Muscle layer of duodenum (tissue), 2 donors: ENCODE data around the gene KRT73.

Experiments used
- H3K27ac ChIP-seq: one replicate; pipeline ENCODE4 v1.7.0; 2013; ENCODE audit warnings: mild to moderate bottlenecking, low read length
- H3K27me3 ChIP-seq: one replicate; pipeline ENCODE4 v1.7.0; 2013; ENCODE audit warnings: low read depth, mild to moderate bottlenecking, control low read depth, low read length
- H3K36me3 ChIP-seq, 2 donors: one replicate each; pipeline ENCODE4 v1.7.0; 2013; ENCODE audit warnings: low read length in 2 of 2, control low read depth in 1 of 2, mild to moderate bottlenecking in 1 of 2; ENCODE audit not compliant: insufficient read depth in 2 of 2, control insufficient read depth in 1 of 2
- H3K4me1 ChIP-seq, 2 donors: one replicate each; pipeline ENCODE4 v1.7.0; 2013; ENCODE audit warnings: low read length in 2 of 2, mild to moderate bottlenecking in 2 of 2, control low read depth in 1 of 2, moderate library complexity in 1 of 2; ENCODE audit not compliant: insufficient read depth in 2 of 2, control insufficient read depth in 1 of 2
- H3K4me3 ChIP-seq, 2 donors: one replicate each; pipeline ENCODE4 v1.7.0; 2013; ENCODE audit warnings: low read length in 2 of 2, low read depth in 1 of 2, mild to moderate bottlenecking in 1 of 2
- H3K9me3 ChIP-seq, 2 donors: one replicate each; pipeline ENCODE4 v1.7.0; 2013; ENCODE audit warnings: low read length in 2 of 2, control low read depth in 1 of 2, mild to moderate bottlenecking in 1 of 2; ENCODE audit not compliant: control insufficient read depth in 1 of 2
- donor health status: healthy.

Gene KRT73

DNA sequence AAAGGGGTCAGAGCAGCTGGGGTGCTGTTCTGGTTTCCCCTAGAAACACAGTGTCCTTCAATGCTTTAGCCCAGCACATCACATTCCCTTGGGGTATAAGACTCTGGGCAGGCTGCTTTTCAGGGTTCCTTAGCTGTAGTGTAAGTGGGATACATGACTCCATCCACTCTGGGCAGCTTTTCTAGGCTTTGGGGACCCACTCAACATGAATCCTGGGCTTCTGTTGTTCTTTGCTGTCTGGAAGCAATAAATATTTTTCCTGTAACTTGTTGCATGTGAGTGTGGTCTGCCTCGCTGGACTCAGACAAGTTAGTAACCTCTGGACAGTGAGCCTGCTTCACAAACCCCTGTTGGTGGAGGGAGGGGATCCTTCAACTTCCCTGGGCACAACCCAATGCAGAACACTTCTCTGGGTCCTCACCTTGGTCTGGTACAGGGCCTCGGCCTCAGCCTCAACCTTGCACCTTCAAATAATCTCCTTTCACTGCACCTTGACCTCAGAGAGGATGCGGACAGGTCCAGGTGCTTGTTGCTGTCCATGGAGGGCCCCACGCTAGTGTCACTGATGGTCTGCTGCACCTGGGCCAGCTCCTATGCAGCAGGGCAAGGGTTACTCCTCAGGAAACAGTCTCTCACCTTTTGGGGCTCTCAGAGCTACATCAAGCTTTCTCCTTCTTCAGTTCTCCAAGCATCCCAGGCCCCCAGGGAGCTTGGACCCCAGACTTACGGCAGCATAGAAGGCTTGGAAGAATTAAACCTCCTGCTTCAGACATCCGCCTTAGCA, 13.5 kb upstream of the KRT73 start:
- Histone ChIP-seq H3K36me3 (no peaks in the 10 kb centered on the region), H3K9me3 (no peaks in the 10 kb centered on the region), H3K4me3 (no peak overlapping the region), H3K27me3 (no peaks in the 10 kb centered on the region), H3K27ac (no peak overlapping the region), H3K4me1 (no peaks in the 10 kb centered on the region)

DNA sequence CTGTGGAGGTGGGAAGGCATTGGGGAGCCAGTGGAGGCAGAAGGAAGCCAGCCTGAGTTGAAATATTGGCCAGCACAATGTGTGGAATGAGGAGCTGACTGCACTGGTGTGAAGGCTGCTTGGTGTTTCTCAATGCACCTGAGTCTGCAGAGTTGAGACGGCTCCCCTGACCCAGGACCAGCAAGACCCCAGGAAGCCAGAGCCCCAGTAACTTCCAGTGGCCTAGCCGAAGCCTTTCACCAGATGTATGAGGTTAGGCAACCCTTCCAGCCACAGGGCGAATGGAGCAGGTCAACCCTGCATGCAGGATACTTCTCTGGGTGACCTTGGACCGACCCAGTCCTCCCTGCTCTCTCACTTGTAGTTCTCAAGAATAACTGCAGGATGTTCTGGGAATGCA, 12.9 kb upstream of the KRT73 start:
- H3K4me3 ChIP-seq = no peak overlapping the region
- H3K36me3 ChIP-seq = no peaks in the 10 kb centered on the region
- H3K27me3 ChIP-seq = no peaks in the 10 kb centered on the region
- no peaks in the 10 kb centered on the region for H3K9me3 ChIP-seq
- no peak overlapping the region for H3K27ac ChIP-seq
- H3K4me1 ChIP-seq = no peaks in the 10 kb centered on the region

DNA sequence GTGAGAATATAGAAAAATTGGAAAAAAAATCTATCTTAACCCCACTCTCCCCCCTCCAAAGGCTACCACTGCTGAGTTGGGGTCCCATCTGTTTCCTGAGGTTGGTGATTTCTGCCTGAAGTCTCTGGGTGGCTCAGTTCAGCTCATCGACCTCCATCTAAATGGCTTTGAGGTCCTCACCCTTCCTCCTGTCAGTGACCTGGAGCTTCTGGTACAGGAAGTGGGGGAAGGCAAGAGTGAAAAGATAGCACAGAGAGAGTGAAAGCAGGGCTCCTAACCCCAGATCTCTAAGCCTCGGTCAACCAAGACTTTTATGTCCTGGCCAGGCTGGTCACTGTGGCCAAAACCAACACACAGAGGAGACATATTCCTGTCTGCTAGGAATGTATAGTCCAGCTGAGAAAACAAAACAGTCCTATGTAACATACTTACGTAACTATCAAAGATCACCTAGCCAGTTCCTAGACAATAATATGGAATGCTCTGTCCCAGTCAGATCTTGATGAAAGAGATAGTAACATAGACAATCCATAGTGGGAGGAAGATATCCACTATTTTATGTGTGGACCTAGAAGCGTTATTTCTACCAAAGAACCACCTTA, 12.3 kb upstream of the KRT73 start:
- Histone ChIP-seq H3K27ac (no peak overlapping the region), H3K27me3 (no peaks in the 10 kb centered on the region), H3K36me3 (no peaks in the 10 kb centered on the region), H3K9me3 (no peaks in the 10 kb centered on the region), H3K4me1 (no peaks in the 10 kb centered on the region), H3K4me3 (no peak overlapping the region)

DNA sequence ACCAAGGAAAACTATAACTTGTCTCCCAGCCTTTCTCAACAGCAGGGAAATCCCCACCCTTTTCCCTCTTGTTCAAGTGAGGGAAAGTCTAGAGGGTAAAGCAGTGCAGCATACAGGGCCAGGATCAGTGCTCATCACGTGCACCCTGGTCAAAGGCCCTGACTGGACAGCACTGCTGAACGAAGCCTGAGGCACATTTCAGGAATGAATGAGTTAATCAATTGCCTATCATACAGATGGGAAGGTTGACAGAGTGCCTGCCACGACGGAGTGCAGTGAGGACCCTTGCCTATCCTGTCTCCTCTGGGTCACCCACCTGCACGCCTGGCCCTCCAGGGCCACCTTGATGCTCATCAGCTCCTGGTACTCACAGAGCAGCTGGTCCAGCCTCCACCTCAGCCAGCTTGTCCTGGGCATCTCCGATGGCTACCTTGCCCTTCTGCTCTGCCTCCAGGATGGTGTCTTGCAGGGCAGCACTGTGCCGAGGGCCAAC, 11.7 kb upstream of the KRT73 start:
- Histone ChIP-seq H3K9me3 (no peaks in the 10 kb centered on the region), H3K4me3 (no peak overlapping the region), H3K36me3 (no peaks in the 10 kb centered on the region), H3K27me3 (no peaks in the 10 kb centered on the region), H3K4me1 (no peaks in the 10 kb centered on the region), H3K27ac (no peak overlapping the region)

DNA sequence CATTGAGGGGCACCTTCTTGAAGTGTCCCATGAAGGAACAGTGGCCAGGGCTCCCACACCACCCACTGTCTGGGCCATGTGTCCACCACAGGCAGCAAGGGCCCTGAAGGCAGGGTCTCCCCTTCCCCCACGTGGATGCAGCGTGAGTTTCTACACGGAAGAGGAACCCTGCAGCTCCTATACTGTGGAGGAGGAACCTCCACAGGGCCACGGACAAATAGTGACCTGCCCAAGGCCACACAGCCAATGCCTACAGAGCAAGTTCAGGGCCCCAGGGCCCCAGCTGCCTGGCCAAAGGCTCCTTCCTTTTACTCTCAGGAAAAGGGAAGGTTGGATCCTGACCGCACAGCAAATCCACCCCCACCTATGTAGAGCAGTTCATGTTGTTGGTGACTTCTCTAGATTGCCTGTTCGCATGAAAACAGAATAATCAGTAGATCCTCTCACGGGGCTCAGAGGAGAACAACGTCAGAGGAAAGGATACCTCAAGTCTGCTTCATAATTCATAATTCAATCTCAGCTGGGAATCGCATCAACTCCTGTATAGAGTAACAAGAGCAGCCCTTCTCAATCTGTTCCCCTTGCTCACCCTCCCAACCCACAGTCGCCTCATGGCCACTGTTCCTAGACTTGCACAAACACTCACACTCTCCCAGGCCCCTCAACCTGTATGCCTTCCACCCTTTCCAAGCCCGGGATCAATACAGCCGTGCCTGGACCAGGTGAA, 11.1 kb upstream of the KRT73 start:
- Histone ChIP-seq H3K4me1 (no peaks in the 10 kb centered on the region), H3K36me3 (no peaks in the 10 kb centered on the region), H3K4me3 (no peak overlapping the region)

DNA sequence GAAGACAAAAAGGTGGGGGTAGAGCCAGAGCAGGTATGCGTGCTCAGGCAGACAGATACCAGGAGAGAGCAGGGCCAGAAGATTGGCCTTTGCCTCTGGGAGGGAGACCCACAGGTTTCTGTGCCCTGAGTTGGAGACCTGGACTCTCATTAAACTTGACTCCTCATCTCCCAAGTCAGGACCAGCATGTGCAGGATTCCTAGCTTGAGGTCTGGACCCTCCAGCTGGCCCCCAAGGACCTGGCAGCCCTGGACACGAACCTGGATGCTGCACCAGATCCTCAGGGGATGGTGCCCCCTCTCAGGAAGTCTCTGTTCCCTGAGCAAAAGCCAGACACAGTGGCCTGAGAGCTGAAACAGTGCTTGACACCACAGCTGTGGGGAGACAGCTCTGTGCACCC, 10.5 kb upstream of the KRT73 start:
- Histone ChIP-seq H3K4me1 (no peaks in the 10 kb centered on the region), H3K4me3 (no peak overlapping the region), H3K9me3 (no peaks in the 10 kb centered on the region), H3K36me3 (no peaks in the 10 kb centered on the region), H3K27ac (no peak overlapping the region), H3K27me3 (no peaks in the 10 kb centered on the region)

More for the DNA sequence above, 11.1 kb upstream of the KRT73 start:
- Histone ChIP-seq H3K9me3 (no peaks in the 10 kb centered on the region), H3K27ac (no peak overlapping the region), H3K27me3 (no peaks in the 10 kb centered on the region)

DNA sequence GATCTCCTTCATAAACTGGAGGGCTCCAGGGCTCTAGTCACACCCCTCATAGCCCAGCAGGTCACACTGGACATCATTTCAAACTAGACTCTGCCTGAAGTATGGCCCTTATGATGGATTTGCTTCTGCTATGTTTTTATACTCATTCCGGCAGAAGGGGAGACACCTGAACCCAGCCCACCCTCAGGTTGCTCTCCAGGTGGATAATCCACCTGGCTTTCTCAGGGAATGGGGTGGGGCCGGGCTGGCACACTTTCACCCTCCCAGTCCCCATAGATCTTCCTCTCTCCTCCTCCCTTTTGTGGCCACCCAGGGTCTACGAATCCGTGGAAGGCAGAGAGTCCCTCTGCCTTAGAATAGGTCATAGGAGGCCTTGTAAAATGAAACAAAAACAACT, 9.8 kb upstream of the KRT73 start:
- Histone ChIP-seq H3K4me3 (no peak overlapping the region), H3K27ac (no peak overlapping the region), H3K27me3 (no peaks in the 10 kb centered on the region), H3K9me3 (no peaks in the 10 kb centered on the region), H3K36me3 (no peaks in the 10 kb centered on the region), H3K4me1 (no peaks in the 10 kb centered on the region)

DNA sequence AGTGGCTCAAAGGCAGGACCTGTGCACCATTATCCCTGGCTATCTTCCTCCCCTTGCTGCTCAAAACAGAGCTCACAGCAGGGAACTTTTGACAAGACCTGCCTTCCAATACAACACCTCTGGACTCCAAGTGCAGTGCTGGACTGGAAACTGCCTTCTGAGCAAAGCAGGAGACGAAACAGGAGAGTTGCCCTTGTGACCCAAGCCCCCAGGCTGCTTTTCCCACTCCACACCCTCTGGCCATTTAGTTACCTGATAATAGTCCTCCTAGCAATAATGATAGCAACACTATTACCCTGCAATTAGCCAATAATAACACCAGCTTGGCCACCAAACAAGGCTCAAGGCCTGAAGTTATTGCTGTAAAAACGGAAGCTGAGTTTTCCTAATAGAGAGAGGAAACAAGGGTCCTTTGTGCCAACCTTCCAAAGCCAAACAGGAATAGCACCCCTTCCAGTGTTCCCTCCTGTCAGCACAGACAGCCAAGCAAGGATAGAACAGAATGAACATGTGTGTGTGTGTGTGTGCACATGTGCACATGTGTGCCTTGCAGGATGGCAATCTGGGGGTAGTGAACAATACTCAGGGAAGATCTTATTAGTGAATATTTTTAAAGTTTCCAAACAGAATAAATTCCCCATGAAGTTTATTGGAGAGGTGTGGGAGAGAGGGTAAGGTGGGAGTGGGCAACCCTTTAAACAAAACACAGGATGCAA, 9.2 kb upstream of the KRT73 start:
- no peaks in the 10 kb centered on the region for H3K9me3 ChIP-seq
- H3K36me3 ChIP-seq = no peaks in the 10 kb centered on the region
- H3K4me3 ChIP-seq = no peak overlapping the region
- H3K4me1 ChIP-seq = no peaks in the 10 kb centered on the region
- no peak overlapping the region for H3K27ac ChIP-seq
- no peaks in the 10 kb centered on the region for H3K27me3 ChIP-seq

DNA sequence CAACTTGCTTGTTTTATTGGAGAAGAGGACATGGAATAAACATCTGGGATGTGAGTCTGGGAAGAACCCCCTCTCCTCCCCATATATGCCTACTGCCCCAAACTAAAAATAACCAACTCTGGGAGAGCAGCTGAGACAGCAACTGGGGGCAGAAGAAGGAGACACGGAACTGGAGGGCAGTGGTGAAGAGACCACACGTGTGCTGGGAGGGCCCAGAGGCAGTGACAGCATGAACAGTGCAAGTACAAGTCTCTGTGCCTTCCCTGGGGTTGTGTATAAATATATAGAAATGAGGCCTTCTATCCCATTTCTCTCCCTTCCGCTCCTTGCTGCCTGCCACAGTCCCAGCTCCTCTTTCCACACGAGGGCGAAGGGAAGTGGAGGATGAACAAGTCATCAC, 4.0 kb upstream of the KRT73 start:
- Histone ChIP-seq H3K9me3 (no peaks in the 10 kb centered on the region), H3K36me3 (no peaks in the 10 kb centered on the region), H3K4me1 (no peaks in the 10 kb centered on the region), H3K27ac (no peak overlapping the region), H3K4me3 (no peak overlapping the region), H3K27me3 (no peaks in the 10 kb centered on the region)

DNA sequence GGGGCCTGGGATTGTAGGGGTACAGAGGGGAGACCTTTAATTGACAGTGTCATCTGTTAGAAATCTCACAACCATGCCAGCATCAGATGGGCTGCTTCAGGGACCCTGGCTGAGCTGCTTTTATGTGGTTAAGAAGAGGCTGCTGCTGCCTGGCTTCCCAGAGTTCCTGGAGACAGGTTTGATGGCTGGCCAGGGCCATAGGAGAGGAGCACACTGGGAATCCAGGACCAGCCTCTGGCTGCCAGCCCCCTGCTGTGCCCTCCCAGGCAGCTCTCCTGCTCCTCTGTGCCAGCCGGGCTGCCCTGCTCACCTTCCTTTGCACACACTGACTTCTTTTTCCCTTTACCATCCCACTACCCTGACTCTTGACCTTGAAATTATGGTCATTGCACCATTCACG, 507 bp upstream of the KRT73 start:
- no peak overlapping the region for H3K4me3 ChIP-seq
- H3K27me3 ChIP-seq = no peaks in the 10 kb centered on the region
- no peaks in the 10 kb centered on the region for H3K4me1 ChIP-seq
- H3K27ac ChIP-seq = no peak overlapping the region
- H3K36me3 ChIP-seq = no peaks in the 10 kb centered on the region
- no peaks in the 10 kb centered on the region for H3K9me3 ChIP-seq

DNA sequence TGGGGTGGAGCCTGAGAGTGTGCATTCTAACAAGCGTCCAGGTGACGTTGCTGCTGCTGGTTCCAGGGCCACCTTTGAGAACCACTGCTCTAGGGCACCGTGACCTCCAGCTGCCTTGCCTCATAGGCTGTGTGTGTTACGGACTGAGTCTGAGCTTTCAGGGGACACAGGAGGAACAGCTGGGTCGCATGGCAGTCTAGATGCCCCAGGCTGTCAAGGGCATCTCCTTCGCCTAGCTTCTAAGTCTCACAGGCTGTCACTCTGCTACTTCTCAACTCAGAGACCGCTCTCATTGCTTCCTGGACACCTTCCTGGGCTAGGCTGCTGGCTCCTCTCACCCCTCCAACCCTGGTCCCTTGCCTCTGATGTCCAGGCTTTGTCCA, 965 bp downstream of the KRT73 start:
- Histone ChIP-seq H3K36me3 (no peaks in the 10 kb centered on the region), H3K4me3 (no peak overlapping the region), H3K9me3 (no peaks in the 10 kb centered on the region), H3K27ac (no peak overlapping the region), H3K4me1 (no peaks in the 10 kb centered on the region), H3K27me3 (no peaks in the 10 kb centered on the region)
